K562 (cell line): Measurements from ENCODE around the gene PLEKHH3. TPM values are rescaled to one million over a fixed set of nuclear protein-coding genes. Genes with fewer than 3 reads are reported as not detected.
A peak's percentile ranks its signal among the peaks of the same experiment; 100 is the strongest.

ENCODE experiments used
- BACH1 ChIP-seq: fragments of 200-800 bp; sonication (Bioruptor generic); IDR thresholded peaks from 2 replicates; pipeline ENCODE4 v1.6.1; 2016; ENCODE audit warnings: missing genetic modification characterization, missing compliant biosample characterization
- ELF1 ChIP-seq: fragments of 200-800 bp; sonication (Bioruptor generic); IDR thresholded peaks from 2 replicates; pipeline ENCODE4 v1.6.1; 2016; ENCODE audit warnings: missing genetic modification characterization, missing compliant biosample characterization
- HDGF ChIP-seq: fragments of 450-650 bp; IDR thresholded peaks from 2 replicates; pipeline ENCODE4 v1.6.1; 2016
- NR4A1 ChIP-seq, 2 experiments: fragments of 250-450 bp in 1 of 2; fragments of 450-650 bp in 1 of 2; sonication (Bioruptor Pico) in 1 of 2; IDR thresholded peaks; 2 replicates each; pipeline versions ENCODE4 v1.4.0 to v1.6.1; 2016 to 2020; ENCODE audit warnings: mild to moderate bottlenecking in 2 of 2, missing compliant biosample characterization in 1 of 2, missing genetic modification characterization in 1 of 2, moderate library complexity in 1 of 2
- RBM17 ChIP-seq: fragments of 200-400 bp; formaldehyde crosslinking; IDR thresholded peaks from 2 replicates; pipeline ENCODE4 v1.6.1; 2017; ENCODE audit warnings: low read depth, mild to moderate bottlenecking, low read length, borderline replicate concordance
- SREBF2 ChIP-seq: sonication (generic); formaldehyde crosslinking; IDR thresholded peaks from 2 replicates; pipeline ENCODE4 v1.4.0; 2020; ENCODE audit warnings: mild to moderate bottlenecking, missing genetic modification reagents
- TAF7 ChIP-seq: fragments of 450-650 bp; IDR thresholded peaks from 2 replicates; pipeline ENCODE4 v1.6.1; 2016; ENCODE audit warnings: missing genetic modification characterization, missing compliant biosample characterization
- TBP ChIP-seq: optimal IDR thresholded peaks from 2 replicates; pipeline ENCODE3; 2011; ENCODE audit warnings: low read depth, low read length, improper control_type of control experiment
- ZNF124 ChIP-seq: sonication (generic); formaldehyde crosslinking; IDR thresholded peaks from 2 replicates; pipeline ENCODE4 v1.8.1; 2022; ENCODE audit warnings: missing genetic modification reagents
- ZNF134 ChIP-seq: fragments of 250-450 bp; sonication (Bioruptor Pico); conservative IDR thresholded peaks from 2 replicates; pipeline ENCODE4 v1.4.0; 2020
- ZNF316 ChIP-seq: fragments of 450-650 bp; IDR thresholded peaks from 2 replicates; pipeline ENCODE4 v1.6.1; 2016
- ZNF408 ChIP-seq: fragments of 250-450 bp; sonication (Bioruptor Pico); IDR thresholded peaks from 2 replicates; pipeline ENCODE4 v1.4.0; 2020; ENCODE audit warnings: low read depth, mild to moderate bottlenecking, moderate library complexity
- ZNF780A ChIP-seq: fragments of 250-450 bp; sonication (Bioruptor Pico); IDR thresholded peaks from 2 replicates; pipeline ENCODE4 v1.5.0; 2021; ENCODE audit warnings: mild to moderate bottlenecking
- polyA plus RNA-seq, 8 experiments: library from polyadenylated mRNA; depleted of rRNA in 4 of 8; stranded (reverse) in 5 of 8; unstranded in 3 of 8; fragments of >200 nt; fragmentation: Nextera tagmentation in 2 of 8; fragmentation: Illumina TruSeq in 1 of 8; extraction: Ambion mirVana in 2 of 8; extraction: Trizol in 1 of 8; gene quantifications; 2 replicates each; pipeline versions ENCODE4 v1.2.1 to v1.2.3, GENCODE V29; 2011 to 2014; ENCODE audit warnings: inconsistent platforms in 1 of 8, missing spikeins in 1 of 8
- total RNA-seq, 7 experiments: library from RNA; depleted of rRNA in 6 of 7; stranded (reverse); fragments of >200 nt in 6 of 7; fragmentation: Illumina TruSeq in 2 of 7; extraction: Trizol in 2 of 7; gene quantifications; 2 replicates each; pipeline versions ENCODE4 v1.2.1 to v1.2.3, GENCODE V29; 2011 to 2021; ENCODE audit warnings: low replicate concordance in 1 of 7
- TF ChIP-seq, protein P1 (sequence below): sonication (generic); formaldehyde crosslinking; IDR thresholded peaks from 2 replicates; pipeline ENCODE4 v1.8.1; 2023; ENCODE audit warnings: mild to moderate bottlenecking, missing genetic modification reagents
- TF ChIP-seq, protein P2 (sequence below): fragments of 250-450 bp; sonication (Bioruptor Pico); IDR thresholded peaks from 2 replicates; pipeline ENCODE4 v1.5.0; 2022; ENCODE audit warnings: mild to moderate bottlenecking
- TF ChIP-seq, protein P3 (sequence below): sonication (generic); formaldehyde crosslinking; IDR thresholded peaks from 2 replicates; pipeline ENCODE4 v1.5.0; 2020; ENCODE audit warnings: missing genetic modification reagents
- TF ChIP-seq, protein P4 (sequence below), 2 experiments: IDR thresholded peaks in 1 of 2; conservative IDR thresholded peaks in 1 of 2; 2 replicates each; pipeline ENCODE4 v1.6.1; 2016; ENCODE audit warnings: low read depth in 2 of 2, mild to moderate bottlenecking in 1 of 2, missing compliant biosample characterization in 1 of 2, missing genetic modification characterization in 1 of 2, moderate library complexity in 1 of 2

Gene PLEKHH3
- total and polyA plus RNA-seq, 9 of the 15 experiments (the other 6 are each of a cell fraction or from before 2014, with no cell fraction given) = 0.58 to 34.5 (median 5.0) TPM

DNA sequence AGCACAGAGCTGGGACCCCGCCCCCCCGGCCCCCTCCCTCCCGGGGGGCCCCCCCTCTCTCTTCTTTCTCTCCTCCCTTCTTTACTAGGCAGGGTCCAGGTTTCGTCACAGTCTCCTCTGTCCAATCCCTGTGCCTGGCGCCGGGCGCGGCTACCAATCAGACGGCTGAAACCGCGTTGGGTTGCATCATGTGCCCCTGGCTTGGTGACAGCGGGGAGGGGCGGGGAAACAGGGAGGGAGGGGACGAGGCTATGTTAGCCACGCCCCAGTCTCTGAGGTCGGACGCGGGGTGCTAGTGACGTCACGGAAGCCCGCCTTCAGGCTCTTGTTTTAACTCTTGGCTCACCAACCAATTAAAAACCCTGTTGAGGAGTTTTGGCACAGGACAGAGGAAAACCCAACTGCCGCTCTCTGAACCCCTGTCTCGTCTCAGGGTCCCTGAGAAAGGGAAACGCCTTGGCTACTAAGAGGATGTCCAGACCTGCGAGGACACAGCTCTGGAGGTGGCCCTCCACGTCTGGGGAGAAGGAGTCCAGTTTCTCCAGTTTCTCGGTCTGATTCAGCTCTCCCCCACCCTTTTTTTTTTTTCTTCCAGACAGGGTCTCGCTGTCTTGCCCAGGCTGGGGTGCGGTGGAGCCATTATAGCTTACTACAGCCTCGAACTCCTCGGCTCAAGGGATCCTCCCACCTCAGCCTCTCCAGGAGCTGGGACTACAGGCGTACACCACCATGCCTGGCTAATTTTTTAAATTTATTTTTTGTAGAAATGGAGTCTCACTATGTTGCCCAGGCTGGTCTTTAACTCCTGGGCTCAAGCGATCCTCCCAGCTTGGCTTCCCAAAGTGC lies 441 bp upstream of the PLEKHH3 start (continued):
- TF ChIP-seq, protein P1, sequence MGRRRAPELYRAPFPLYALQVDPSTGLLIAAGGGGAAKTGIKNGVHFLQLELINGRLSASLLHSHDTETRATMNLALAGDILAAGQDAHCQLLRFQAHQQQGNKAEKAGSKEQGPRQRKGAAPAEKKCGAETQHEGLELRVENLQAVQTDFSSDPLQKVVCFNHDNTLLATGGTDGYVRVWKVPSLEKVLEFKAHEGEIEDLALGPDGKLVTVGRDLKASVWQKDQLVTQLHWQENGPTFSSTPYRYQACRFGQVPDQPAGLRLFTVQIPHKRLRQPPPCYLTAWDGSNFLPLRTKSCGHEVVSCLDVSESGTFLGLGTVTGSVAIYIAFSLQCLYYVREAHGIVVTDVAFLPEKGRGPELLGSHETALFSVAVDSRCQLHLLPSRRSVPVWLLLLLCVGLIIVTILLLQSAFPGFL (CRISPR knock-in tag) = no peak
- TF ChIP-seq, protein P2, sequence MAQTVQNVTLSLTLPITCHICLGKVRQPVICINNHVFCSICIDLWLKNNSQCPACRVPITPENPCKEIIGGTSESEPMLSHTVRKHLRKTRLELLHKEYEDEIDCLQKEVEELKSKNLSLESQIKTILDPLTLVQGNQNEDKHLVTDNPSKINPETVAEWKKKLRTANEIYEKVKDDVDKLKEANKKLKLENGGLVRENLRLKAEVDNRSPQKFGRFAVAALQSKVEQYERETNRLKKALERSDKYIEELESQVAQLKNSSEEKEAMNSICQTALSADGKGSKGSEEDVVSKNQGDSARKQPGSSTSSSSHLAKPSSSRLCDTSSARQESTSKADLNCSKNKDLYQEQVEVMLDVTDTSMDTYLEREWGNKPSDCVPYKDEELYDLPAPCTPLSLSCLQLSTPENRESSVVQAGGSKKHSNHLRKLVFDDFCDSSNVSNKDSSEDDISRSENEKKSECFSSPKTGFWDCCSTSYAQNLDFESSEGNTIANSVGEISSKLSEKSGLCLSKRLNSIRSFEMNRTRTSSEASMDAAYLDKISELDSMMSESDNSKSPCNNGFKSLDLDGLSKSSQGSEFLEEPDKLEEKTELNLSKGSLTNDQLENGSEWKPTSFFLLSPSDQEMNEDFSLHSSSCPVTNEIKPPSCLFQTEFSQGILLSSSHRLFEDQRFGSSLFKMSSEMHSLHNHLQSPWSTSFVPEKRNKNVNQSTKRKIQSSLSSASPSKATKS = no peak
- TF ChIP-seq ZNF316 (no peak), ZNF408 (CRISPR knock-in tag) (no peak), NR4A1 (CRISPR knock-in tag; IDR thresholded peaks at IDR 0.05) (no peak), NR4A1 (tag; IDR thresholded peaks at IDR 0.05) (no peak), HDGF (0 out of 2 replicates have a peak, but pooled peaks have one; percentile 51), ZNF124 (CRISPR knock-in tag) (no peak), TBP (no peak), SREBF2 (no peak), ELF1 (tag) (no peak), ZNF134 (CRISPR knock-in tag) (no peak), TAF7 (tag) (no peak), ZNF780A (CRISPR knock-in tag) (no peak), RBM17 (no peak), BACH1 (tag) (no peak)
- TF ChIP-seq, protein P3, sequence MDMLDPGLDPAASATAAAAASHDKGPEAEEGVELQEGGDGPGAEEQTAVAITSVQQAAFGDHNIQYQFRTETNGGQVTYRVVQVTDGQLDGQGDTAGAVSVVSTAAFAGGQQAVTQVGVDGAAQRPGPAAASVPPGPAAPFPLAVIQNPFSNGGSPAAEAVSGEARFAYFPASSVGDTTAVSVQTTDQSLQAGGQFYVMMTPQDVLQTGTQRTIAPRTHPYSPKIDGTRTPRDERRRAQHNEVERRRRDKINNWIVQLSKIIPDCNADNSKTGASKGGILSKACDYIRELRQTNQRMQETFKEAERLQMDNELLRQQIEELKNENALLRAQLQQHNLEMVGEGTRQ (CRISPR knock-in tag) = peak; percentile 93
- TF ChIP-seq, protein P4, sequence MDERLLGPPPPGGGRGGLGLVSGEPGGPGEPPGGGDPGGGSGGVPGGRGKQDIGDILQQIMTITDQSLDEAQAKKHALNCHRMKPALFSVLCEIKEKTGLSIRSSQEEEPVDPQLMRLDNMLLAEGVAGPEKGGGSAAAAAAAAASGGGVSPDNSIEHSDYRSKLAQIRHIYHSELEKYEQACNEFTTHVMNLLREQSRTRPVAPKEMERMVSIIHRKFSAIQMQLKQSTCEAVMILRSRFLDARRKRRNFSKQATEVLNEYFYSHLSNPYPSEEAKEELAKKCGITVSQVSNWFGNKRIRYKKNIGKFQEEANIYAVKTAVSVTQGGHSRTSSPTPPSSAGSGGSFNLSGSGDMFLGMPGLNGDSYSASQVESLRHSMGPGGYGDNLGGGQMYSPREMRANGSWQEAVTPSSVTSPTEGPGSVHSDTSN (CRISPR knock-in tag; IDR thresholded peaks at IDR 0.05; ENCODE audit: low read depth) = no peak
- TF ChIP-seq, protein P4 (tag; conservative IDR thresholded peaks at IDR 0.05; ENCODE audit: low read depth) = 0 out of 2 replicates have a peak, but pooled peaks have one; percentile 22
